Stimulated activated naive CD8-positive, alpha-beta T cell treated with anti-CD3 and anti-CD28 coated beads, Interleukin-15, amount 100 ng/mL, for 72 hours (primary cell): Measurements from ENCODE around the gene ABCA7.
A peak's percentile ranks its signal among the peaks of the same experiment; 100 is the strongest.
"Not testable (repeated sequence)": the region's sequence is repeated elsewhere in the genome, so short reads cannot be mapped to it uniquely, and the experiment has no call there.

ENCODE experiments used
- ATAC-seq: fragments of 150-1000 bp; cut with Tn5 transposase; 2 replicates; pipeline ENCODE4 v1.10.0; 2021; ENCODE audit warnings: mild to moderate bottlenecking, moderate library complexity
- DNase-seq, 2 donors: peaks; one replicate each; pipeline ENCODE4 v3.0.0; 2021 to 2022
- H3K27ac Mint-ChIP-seq, 2 donors: one replicate each; pipeline ENCODE4 v1.8.0; 2022; ENCODE audit warnings: mild to moderate bottlenecking in 2 of 2, mixed read lengths in 2 of 2, moderate library complexity in 2 of 2
- H3K27me3 Mint-ChIP-seq: one replicate; pipeline ENCODE4 v1.8.0; 2022; ENCODE audit warnings: mixed read lengths
- H3K4me1 Mint-ChIP-seq: one replicate; pipeline ENCODE4 v1.8.0; 2022; ENCODE audit warnings: mild to moderate bottlenecking, mixed read lengths
- H3K4me3 Mint-ChIP-seq, 2 donors: one replicate each; pipeline ENCODE4 v1.8.0; 2022; ENCODE audit warnings: mild to moderate bottlenecking in 2 of 2, mixed read lengths in 2 of 2, moderate library complexity in 1 of 2
- H3K9me3 Mint-ChIP-seq, 2 donors: one replicate each; pipeline ENCODE4 v1.8.0; 2022; ENCODE audit warnings: mixed read lengths in 2 of 2

Gene ABCA7

GRCh38 chr19:1111641-1112267, 71.8 kb downstream of the ABCA7 start:
- H3K9me3 Mint-ChIP-seq = no peaks in the 10 kb centered on the region
- no peak for DNase-seq
- no peak overlapping the region for H3K27ac Mint-ChIP-seq
- H3K4me1 Mint-ChIP-seq = peaks cover 19% of the 10 kb centered on the region
- H3K27me3 Mint-ChIP-seq = no peaks in the 10 kb centered on the region
- no peak for ATAC-seq
- H3K4me3 Mint-ChIP-seq = no peak overlapping the region

- Mint-ChIP-seq H3K27me3 (no peaks in the 10 kb centered on the region), H3K4me1 (peaks cover 12% of the 10 kb centered on the region), H3K4me3 (no peak overlapping the region), H3K27ac (peak overlapping the region in 1 of 2 donors; percentile 67), H3K9me3 (no peaks in the 10 kb centered on the region)
- no peak for ATAC-seq
- DNase-seq = no peak
These were observed 72.5 kb downstream of the ABCA7 start for GRCh38 chr19:1112268-1113029.

GRCh38 chr19:1113030-1113985, 73.4 kb downstream of the ABCA7 start:
- Mint-ChIP-seq H3K27ac (peak overlapping the region in 1 of 2 donors; percentile 67), H3K4me1 (peaks cover 12% of the 10 kb centered on the region), H3K9me3 (no peaks in the 10 kb centered on the region), H3K4me3 (no peak overlapping the region), H3K27me3 (no peaks in the 10 kb centered on the region)
- DNase-seq (peak; percentile 80 to 86), ATAC-seq (peak; percentile 78)

GRCh38 chr19:1113986-1114483, 74.1 kb downstream of the ABCA7 start:
- Mint-ChIP-seq H3K27me3 (no peaks in the 10 kb centered on the region), H3K4me1 (peaks cover 12% of the 10 kb centered on the region), H3K9me3 (no peaks in the 10 kb centered on the region), H3K4me3 (no peak overlapping the region), H3K27ac (peak overlapping the region in 1 of 2 donors; percentile 19)
- ATAC-seq = no peak
- no peak for DNase-seq

GRCh38 chr19:1114728-1115127, 74.8 kb downstream of the ABCA7 start:
- peak overlapping the region in 1 of 2 donors; percentile 90 for H3K27ac Mint-ChIP-seq
- not testable (repeated sequence) for ATAC-seq, H3K9me3 Mint-ChIP-seq

More at GRCh38 chr19:1114728-1115127, 74.8 kb downstream of the ABCA7 start:
- H3K4me3 Mint-ChIP-seq, DNase-seq, H3K27me3 Mint-ChIP-seq: not testable (repeated sequence)
- peaks cover 12% of the 10 kb centered on the region for H3K4me1 Mint-ChIP-seq
